ENCODE data around the gene PVALEF. TPM values are rescaled to one million over a fixed set of nuclear protein-coding genes. Genes with fewer than 3 reads are reported as not detected.

The PVALEF gene
- total RNA-seq, 1 experiment from 2014 or later, result not detected

GRCh38 chr17:81193051-81193410 lies 27.7 kb downstream of the PVALEF start:
- Histone ChIP-seq H3K79me2 (ENCODE audit: insufficient read depth, low read length) (no peaks in the 10 kb centered on the region), H3K79me1 (ENCODE audit: insufficient read depth, low read depth, low read length, poor library complexity, severe bottlenecking) (no peaks in the 10 kb centered on the region), H3K27ac (ENCODE audit: insufficient read length, low read depth, low read length) (no peak overlapping the region), H3K9me3 (ENCODE audit: control insufficient read depth, low read depth, low read length) (no peaks in the 10 kb centered on the region), H3K9ac (ENCODE audit: extremely low read depth, insufficient read length, low read length) (no peak overlapping the region), H4K20me1 (ENCODE audit: control insufficient read depth, insufficient read depth, insufficient read length) (no peaks in the 10 kb centered on the region), H3K18ac (ENCODE audit: insufficient read length, low read depth, low read length) (no peak overlapping the region), H2AFZ (ENCODE audit: low read length) (no peak overlapping the region), H3K4ac (ENCODE audit: low read depth, low read length) (no peak overlapping the region), H3K56ac (ENCODE audit: insufficient read length, low read depth, low read length) (no peak overlapping the region), H2BK20ac (ENCODE audit: low read depth, low read length, poor library complexity, severe bottlenecking) (no peak overlapping the region), H3K23me2 (ENCODE audit: insufficient read length, low read depth, low read length, poor library complexity, severe bottlenecking) (no peaks in the 10 kb centered on the region), H3K27me3 (ENCODE audit: insufficient read depth, low read length) (no peaks in the 10 kb centered on the region), H4K8ac (replicated peaks; ENCODE audit: insufficient read length, low read depth, low read length) (no peak overlapping the region), H4K5ac (ENCODE audit: insufficient read length, low read depth, low read length) (no peak overlapping the region), H2AK5ac (ENCODE audit: insufficient read length, low read length) (no peak overlapping the region), H3K4me1 (ENCODE audit: insufficient read depth, low read length) (no peaks in the 10 kb centered on the region), H2BK15ac (ENCODE audit: low read depth, low read length) (no peak overlapping the region), H4K91ac (ENCODE audit: insufficient read length, low read depth, low read length) (no peak overlapping the region), H2BK5ac (ENCODE audit: insufficient read length, low read length) (no peak overlapping the region), H3K14ac (ENCODE audit: insufficient read depth, low read length) (no peak overlapping the region), H2BK12ac (ENCODE audit: insufficient read length, low read depth, low read length) (no peak overlapping the region), H3K23ac (ENCODE audit: insufficient read length, low read depth, low read length) (no peak overlapping the region), H3T11ph (ENCODE audit: low read length) (no peak overlapping the region), H3K4me2 (ENCODE audit: insufficient read depth, insufficient read length, low read length) (no peak overlapping the region), H2BK120ac (ENCODE audit: low read depth, low read length, poor library complexity, severe bottlenecking) (no peak overlapping the region)
- H3K4me3 Mint-ChIP-seq, result no peak overlapping the region
- no peak overlapping the region for H3K27ac Mint-ChIP-seq
- WGBS (ENCODE audit: extremely low coverage, insufficient read length, low lambda C conversion rate), result no CpG with 5 or more reads among the region's 17 CpGs
- H3K36me3 Mint-ChIP-seq (ENCODE audit: insufficient read depth in 1 of 3, low read depth in 3 of 3), result peaks cover 0 to 13% (median 6%) of the 10 kb centered on the region in 3 experiments; a peak in 5 of 7 replicates
- TF ChIP-seq, protein P1, sequence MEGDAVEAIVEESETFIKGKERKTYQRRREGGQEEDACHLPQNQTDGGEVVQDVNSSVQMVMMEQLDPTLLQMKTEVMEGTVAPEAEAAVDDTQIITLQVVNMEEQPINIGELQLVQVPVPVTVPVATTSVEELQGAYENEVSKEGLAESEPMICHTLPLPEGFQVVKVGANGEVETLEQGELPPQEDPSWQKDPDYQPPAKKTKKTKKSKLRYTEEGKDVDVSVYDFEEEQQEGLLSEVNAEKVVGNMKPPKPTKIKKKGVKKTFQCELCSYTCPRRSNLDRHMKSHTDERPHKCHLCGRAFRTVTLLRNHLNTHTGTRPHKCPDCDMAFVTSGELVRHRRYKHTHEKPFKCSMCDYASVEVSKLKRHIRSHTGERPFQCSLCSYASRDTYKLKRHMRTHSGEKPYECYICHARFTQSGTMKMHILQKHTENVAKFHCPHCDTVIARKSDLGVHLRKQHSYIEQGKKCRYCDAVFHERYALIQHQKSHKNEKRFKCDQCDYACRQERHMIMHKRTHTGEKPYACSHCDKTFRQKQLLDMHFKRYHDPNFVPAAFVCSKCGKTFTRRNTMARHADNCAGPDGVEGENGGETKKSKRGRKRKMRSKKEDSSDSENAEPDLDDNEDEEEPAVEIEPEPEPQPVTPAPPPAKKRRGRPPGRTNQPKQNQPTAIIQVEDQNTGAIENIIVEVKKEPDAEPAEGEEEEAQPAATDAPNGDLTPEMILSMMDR (conservative IDR thresholded peaks at IDR 0.05), result no peak
- no peaks in the 10 kb centered on the region for H3K27me3 Mint-ChIP-seq (ENCODE audit: low read depth)
- no peaks in the 10 kb centered on the region for H3K4me1 Mint-ChIP-seq
- no peaks in the 10 kb centered on the region for H3K9me3 Mint-ChIP-seq
- DNase-seq, result no peak

Measured in H9 (cell line).